A549 treated with DMSO at 1 μM for 4 hours (cell line): ENCODE measurements around the gene ZYG11A. TPM values are rescaled to one million over a fixed set of nuclear protein-coding genes. Genes with fewer than 3 reads are reported as not detected.

Source experiments
- total RNA-seq: library from RNA; stranded (reverse); fragments of 200-300 nt; extraction: Qiagen RNA extraction; gene quantifications from 5 replicates; pipeline ENCODE4 v1.2.3, GENCODE V29; 2022; ENCODE audit warnings: low read depth

Gene ZYG11A
- 2.3 to 3.2 TPM (median 2.6 TPM) in 5 replicates for total RNA-seq

GRCh38 chr1:52842643-52843310 lies at the start of gene ZYG11A:
Gene ZYG11A, plus strand, starts transcription at chr1:52842760. Its CDS starts 124 bp downstream, at chr1:52842884.

GRCh38 chr1:52927212-52928014 lies 84.9 kb downstream of the ZYG11A start, which contains the start of gene SCP2:
Gene SCP2, plus strand, starts transcription at chr1:52927276. Its CDS starts 121 bp downstream, at chr1:52927397.

Other genes starting within 250 kb of the ZYG11A start
- gene GPX7, start 240.4 kb upstream of the ZYG11A start, total RNA-seq: not detected in 5 replicates
- gene SHISAL2A, start 209.6 kb upstream of the ZYG11A start, total RNA-seq: 0.16 TPM in 1 of 5 replicates, not detected in the others
- gene COA7, start 144.4 kb upstream of the ZYG11A start, total RNA-seq: 19.4 to 25.1 TPM (median 24.6 TPM) in 5 replicates
- 3.7 to 7.0 TPM (median 5.8 TPM) in 5 replicates for gene ZYG11B, start 116.3 kb upstream of the ZYG11A start, total RNA-seq
- 7.3 to 13.0 TPM (median 10.7 TPM) in 5 replicates for gene ECHDC2, start 79.0 kb downstream of the ZYG11A start, total RNA-seq
- 47.0 to 69.6 TPM (median 52.0 TPM) in 5 replicates for gene SCP2, start 84.5 kb downstream of the ZYG11A start, total RNA-seq
- 0.09 TPM in 1 of 5 replicates, not detected in the others for gene PODN, start 219.5 kb downstream of the ZYG11A start, total RNA-seq